Endothelial cell of umbilical vein (primary cell): ENCODE data around the gene SGPL1. TPM values are rescaled to one million over a fixed set of nuclear protein-coding genes. Genes with fewer than 3 reads are reported as not detected.

Experiments used
- BruUV-seq: library from RNA; stranded (reverse); fragments of 400-500 nt; replicated peaks from 2 replicates; lab custom pipeline; 2021; lab: Mats Ljungman, UMichigan
- CTCF ChIA-PET: fragments of 300-600, 350-600 bp; sonication (Branson Sonifier 250); formaldehyde crosslinking; loops from one replicate; lab custom pipeline; 2021; ENCODE audit warnings: antibody characterized with exemption, inconsistent platforms; lab: Charles Lee
- POLR2A ChIA-PET: fragments of 300-600, 350-600 bp; sonication (Branson Sonifier 250); formaldehyde crosslinking; loops from one replicate; lab custom pipeline; 2021; ENCODE audit warnings: antibody characterized with exemption, inconsistent platforms; lab: Charles Lee
- DNase-seq: peaks from one replicate; pipeline ENCODE4 v3.0.0-alpha.2; 2011; ENCODE audit warnings: low read depth, low spot score
- FAIRE-seq: peaks from 2 replicates; lab custom pipeline; 2011; peaks lifted over from hg19 to GRCh38; lab: Jason Lieb, UNC
- H2AFZ ChIP-seq: 2 replicates; pipeline ENCODE4 v1.6.0; 2012; ENCODE audit warnings: low read depth, low read length, control low read depth, inconsistent platforms
- H3K27ac ChIP-seq: 2 replicates; pipeline ENCODE4 v1.5.1; 2011; ENCODE audit warnings: low read depth, mild to moderate bottlenecking, control low read depth, low read length, moderate library complexity; ENCODE audit not compliant: insufficient read depth
- H3K27me3 ChIP-seq, 2 experiments: 2 replicates each; pipeline versions ENCODE4 v1.6.0 to v1.6.1; 2011; ENCODE audit warnings: low read length in 2 of 2, mixed read lengths in 1 of 2; ENCODE audit not compliant: control insufficient read depth in 2 of 2, insufficient read depth in 2 of 2
- H3K36me3 ChIP-seq, 2 experiments: 2 replicates in 1 of 2; 3 replicates in 1 of 2; pipeline ENCODE4 v1.5.1; 2011; ENCODE audit warnings: low read length in 2 of 2, mild to moderate bottlenecking in 1 of 2, moderate library complexity in 1 of 2; ENCODE audit not compliant: control insufficient read depth in 2 of 2, insufficient read depth in 2 of 2; ENCODE audit errors: extremely low read depth in 1 of 2
- H3K4me1 ChIP-seq: 3 replicates; pipeline ENCODE4 v1.5.1; 2011; ENCODE audit warnings: mild to moderate bottlenecking, low read length; ENCODE audit not compliant: control insufficient read depth, insufficient read depth; ENCODE audit errors: extremely low read depth
- H3K4me2 ChIP-seq: 2 replicates; pipeline ENCODE4 v1.6.1; 2011; ENCODE audit warnings: low read length, control low read depth, mixed read lengths; ENCODE audit not compliant: insufficient read depth
- H3K4me3 ChIP-seq, 3 experiments: fragments of 200-600 bp in 1 of 3; sonication (generic), shearing (Covaris generic) in 1 of 3; replicated peaks in 1 of 3; 2 replicates each; pipeline ENCODE4 v1.5.1; 2011 to 2016; ENCODE audit warnings: control low read depth in 3 of 3, low read length in 3 of 3, mild to moderate bottlenecking in 2 of 3, inconsistent platforms in 1 of 3, low read depth in 1 of 3, moderate library complexity in 1 of 3; ENCODE audit not compliant: insufficient read depth in 1 of 3
- H3K79me2 ChIP-seq: 2 replicates; pipeline ENCODE4 v1.6.0; 2012; ENCODE audit warnings: low read length, inconsistent platforms; ENCODE audit not compliant: control insufficient read depth, insufficient read depth
- H3K9ac ChIP-seq: replicated peaks from 2 replicates; pipeline ENCODE3; 2011; ENCODE audit warnings: low read length, control low read depth; ENCODE audit not compliant: insufficient read depth; ENCODE audit errors: extremely low read depth
- H3K9me1 ChIP-seq: replicated peaks from 3 replicates; pipeline ENCODE4 v1.6.0; 2011; ENCODE audit warnings: mild to moderate bottlenecking, low read length; ENCODE audit not compliant: control insufficient read depth, insufficient read depth; ENCODE audit errors: extremely low read depth
- H3K9me3 ChIP-seq: replicated peaks from 2 replicates; pipeline ENCODE4 v1.5.1; 2012; ENCODE audit warnings: low read length, inconsistent platforms; ENCODE audit not compliant: control insufficient read depth, insufficient read depth
- H4K20me1 ChIP-seq: replicated peaks from 2 replicates; pipeline ENCODE3; 2011; ENCODE audit warnings: mild to moderate bottlenecking, low read length; ENCODE audit not compliant: control insufficient read depth, insufficient read depth; ENCODE audit errors: extremely low read depth
- EZH2 ChIP-seq: IDR thresholded peaks from 2 replicates; pipeline ENCODE4 v1.6.1; 2012; ENCODE audit warnings: borderline replicate concordance, low read depth, mild to moderate bottlenecking, moderate library complexity, low read length, inconsistent platforms; ENCODE audit not compliant: severe bottlenecking
- FOS ChIP-seq: IDR thresholded peaks from 2 replicates; pipeline ENCODE4 v1.6.1; 2011; ENCODE audit warnings: mild to moderate bottlenecking, low read length, moderate library complexity, borderline replicate concordance; ENCODE audit not compliant: insufficient read depth
- GATA2 ChIP-seq: IDR thresholded peaks from 2 replicates; pipeline ENCODE4 v1.7.0; 2011; ENCODE audit warnings: low read depth, mild to moderate bottlenecking, moderate library complexity, mixed read lengths, low read length; ENCODE audit not compliant: insufficient read length, insufficient read depth
- JUN ChIP-seq: IDR thresholded peaks from 2 replicates; pipeline ENCODE4 v1.6.1; 2011; ENCODE audit warnings: borderline replicate concordance, low read depth; ENCODE audit not compliant: insufficient read length, insufficient read depth
- MYC ChIP-seq: IDR thresholded peaks from one replicate; pipeline ENCODE4 v1.6.1; 2011; ENCODE audit warnings: mild to moderate bottlenecking, low read depth, low read length
- POLR2A ChIP-seq: IDR thresholded peaks from 2 replicates; pipeline ENCODE4 v1.6.1; 2012; ENCODE audit warnings: low read depth, mild to moderate bottlenecking, control low read depth, low read length
- POLR2AphosphoS5 ChIP-seq: IDR thresholded peaks from 2 replicates; pipeline ENCODE4 v1.6.1; 2012; ENCODE audit warnings: low read depth, mild to moderate bottlenecking, control low read depth, low read length, moderate library complexity; ENCODE audit not compliant: insufficient read depth
- dilution Hi-C: fragments of 300-500 bp; cut with MboI; formaldehyde crosslinking; loops from one replicate; pipeline ENCODE4 v1.15.0; 2019; ENCODE audit warnings: low sequenced_read_pairs; ENCODE audit not compliant: extremely low pct_ligation_motif_present
- intact Hi-C: fragments of 100-400 bp; cut with micrococcal nuclease; formaldehyde crosslinking; loops from one replicate; pipeline ENCODE4 v1.10.0; 2022
- polyA plus RNA-seq, 4 experiments: library from polyadenylated mRNA; depleted of rRNA in 3 of 4; stranded (reverse) in 3 of 4; unstranded in 1 of 4; fragments of >200 nt; gene quantifications; 2 replicates each; pipeline versions ENCODE4 v1.2.1 to v1.2.3, GENCODE V29; 2011 to 2012; ENCODE audit warnings: missing spikeins in 1 of 4
- total RNA-seq: library from RNA; stranded (reverse); gene quantifications from 2 replicates; pipeline ENCODE4 v1.2.3, GENCODE V29; 2021
- TF ChIP-seq, protein P1 (sequence below): IDR thresholded peaks from 2 replicates; pipeline ENCODE4 v1.6.1; 2011; ENCODE audit not compliant: insufficient read depth, insufficient read length
- TF ChIP-seq, protein P2 (sequence below), 2 donors: IDR thresholded peaks; 1 replicate in 1 of 2; 2 replicates in 1 of 2; pipeline ENCODE4 v1.5.1; 2011; ENCODE audit warnings: low read length in 2 of 2, mild to moderate bottlenecking in 2 of 2, moderate library complexity in 2 of 2, control low read depth in 1 of 2, inconsistent platforms in 1 of 2, low read depth in 1 of 2; ENCODE audit not compliant: insufficient read depth in 1 of 2; ENCODE audit errors: extremely low read depth in 1 of 2

Gene SGPL1
- total and polyA plus RNA-seq, 2 donors (not counting 3 experiments of a cell fraction or from before 2014, with no cell fraction given): 11.4 to 25.2 TPM

DNA sequence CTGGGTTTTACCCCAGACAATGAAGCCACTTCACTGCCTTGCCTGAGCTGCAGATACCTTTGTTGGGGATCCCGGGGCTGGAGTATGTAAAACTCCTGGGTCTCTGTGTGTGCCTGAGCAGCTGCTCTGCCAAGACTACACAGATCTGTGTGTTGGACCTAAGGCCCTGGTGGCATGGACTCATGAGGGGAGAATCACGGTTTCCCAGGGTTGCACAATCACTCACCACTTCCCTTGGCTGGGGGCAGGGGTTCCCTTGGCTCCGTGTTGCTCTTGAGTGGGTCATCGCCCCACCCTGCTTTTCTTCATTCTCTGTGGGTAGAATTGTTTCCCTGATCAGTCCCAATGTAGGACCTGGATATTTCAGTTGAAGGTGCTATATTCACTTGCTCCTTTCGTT is 16.6 kb upstream of the SGPL1 start:
- no peaks in the 10 kb centered on the region for H3K4me1 ChIP-seq
- ChIA-PET CTCF (no interaction called here), POLR2A (no interaction called here)
- H3K4me2 ChIP-seq: no peak overlapping the region
- dilution Hi-C loops (no loop called here), intact Hi-C loops (no loop called here)
- no peaks in the 10 kb centered on the region for H3K36me3 ChIP-seq
- no peak overlapping the region for H2AFZ ChIP-seq
- BruUV-seq: no TSS peak
- no peaks in the 10 kb centered on the region for H3K9me1 ChIP-seq
- DNase-seq (no peak), FAIRE-seq (no peak)
- no peaks in the 10 kb centered on the region for H3K9me3 ChIP-seq
- H3K79me2 ChIP-seq: no peaks in the 10 kb centered on the region
- TF ChIP-seq, protein P1, sequence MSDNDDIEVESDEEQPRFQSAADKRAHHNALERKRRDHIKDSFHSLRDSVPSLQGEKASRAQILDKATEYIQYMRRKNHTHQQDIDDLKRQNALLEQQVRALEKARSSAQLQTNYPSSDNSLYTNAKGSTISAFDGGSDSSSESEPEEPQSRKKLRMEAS: no peak
- TF ChIP-seq JUN: no peak
- TF ChIP-seq, protein P2, sequence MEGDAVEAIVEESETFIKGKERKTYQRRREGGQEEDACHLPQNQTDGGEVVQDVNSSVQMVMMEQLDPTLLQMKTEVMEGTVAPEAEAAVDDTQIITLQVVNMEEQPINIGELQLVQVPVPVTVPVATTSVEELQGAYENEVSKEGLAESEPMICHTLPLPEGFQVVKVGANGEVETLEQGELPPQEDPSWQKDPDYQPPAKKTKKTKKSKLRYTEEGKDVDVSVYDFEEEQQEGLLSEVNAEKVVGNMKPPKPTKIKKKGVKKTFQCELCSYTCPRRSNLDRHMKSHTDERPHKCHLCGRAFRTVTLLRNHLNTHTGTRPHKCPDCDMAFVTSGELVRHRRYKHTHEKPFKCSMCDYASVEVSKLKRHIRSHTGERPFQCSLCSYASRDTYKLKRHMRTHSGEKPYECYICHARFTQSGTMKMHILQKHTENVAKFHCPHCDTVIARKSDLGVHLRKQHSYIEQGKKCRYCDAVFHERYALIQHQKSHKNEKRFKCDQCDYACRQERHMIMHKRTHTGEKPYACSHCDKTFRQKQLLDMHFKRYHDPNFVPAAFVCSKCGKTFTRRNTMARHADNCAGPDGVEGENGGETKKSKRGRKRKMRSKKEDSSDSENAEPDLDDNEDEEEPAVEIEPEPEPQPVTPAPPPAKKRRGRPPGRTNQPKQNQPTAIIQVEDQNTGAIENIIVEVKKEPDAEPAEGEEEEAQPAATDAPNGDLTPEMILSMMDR (IDR thresholded peaks at IDR 0.05; ENCODE audit: extremely low read depth in 1 of 2, insufficient read depth in 1 of 2, low read depth in 1 of 2, low read length in 2 of 2): no peak
- no peak for TF ChIP-seq POLR2AphosphoS5
- TF ChIP-seq FOS: no peak
- no peak for TF ChIP-seq EZH2
- TF ChIP-seq MYC: no peak
- no peak for TF ChIP-seq GATA2
- no peak for TF ChIP-seq POLR2A
- no peaks in the 10 kb centered on the region for H4K20me1 ChIP-seq
- H3K27me3 ChIP-seq: peaks cover 10 to 22% of the 10 kb centered on the region in 2 experiments
- no peak overlapping the region for H3K27ac ChIP-seq
- H3K4me3 ChIP-seq: no peak overlapping the region
- no peak overlapping the region for H3K9ac ChIP-seq
